Activated B cell treated with CpG ODN at 0.5 μM for 24 hours (primary cell): ENCODE results near the gene LCE3E. TPM values are rescaled to one million over a fixed set of nuclear protein-coding genes. Genes with fewer than 3 reads are reported as not detected.

ENCODE experiments used
- ATAC-seq: fragments of 200-7000 bp; cut with Tn5 transposase; one replicate; pipeline ENCODE4 v1.10.0; 2021; ENCODE audit warnings: low read depth, mild to moderate bottlenecking, moderate library complexity
- CTCF ChIA-PET: fragments of 350-600 bp; sonication (Branson Sonifier 250); formaldehyde crosslinking; loops from one replicate; lab custom pipeline; 2021; ENCODE audit warnings: antibody characterized with exemption; lab: Charles Lee
- POLR2A ChIA-PET: fragments of 350-600 bp; sonication (Branson Sonifier 250); formaldehyde crosslinking; loops from one replicate; lab custom pipeline; 2021; ENCODE audit warnings: antibody characterized with exemption; lab: Charles Lee
- DNase-seq: peaks from one replicate; pipeline ENCODE4 v3.0.0; 2022
- H3K27ac Mint-ChIP-seq: one replicate; pipeline ENCODE4 v1.8.0; 2020; ENCODE audit warnings: mixed read lengths
- H3K27me3 Mint-ChIP-seq: one replicate; pipeline ENCODE4 v1.8.0; 2021; ENCODE audit warnings: mixed read lengths
- H3K36me3 Mint-ChIP-seq: one replicate; pipeline ENCODE4 v1.8.0; 2021; ENCODE audit warnings: low read depth, mixed read lengths
- H3K4me1 Mint-ChIP-seq: one replicate; pipeline ENCODE4 v1.8.0; 2021; ENCODE audit warnings: mixed read lengths
- H3K4me3 Mint-ChIP-seq: one replicate; pipeline ENCODE4 v1.8.0; 2020; ENCODE audit warnings: mild to moderate bottlenecking, mixed read lengths
- H3K9me3 Mint-ChIP-seq: one replicate; pipeline ENCODE4 v1.8.0; 2020; ENCODE audit warnings: mixed read lengths
- CTCF ChIP-seq: fragments of 200-600 bp; IDR thresholded peaks from one replicate; pipeline ENCODE4 v1.8.0; 2022; ENCODE audit warnings: antibody characterized with exemption, mild to moderate bottlenecking
- intact Hi-C: fragments of 100-400 bp; cut with micrococcal nuclease; formaldehyde crosslinking; loops from one replicate; pipeline ENCODE4 v1.15.1; 2024
- total RNA-seq: library from RNA; stranded (reverse); gene quantifications from 2 replicates; pipeline ENCODE4 v1.2.3, GENCODE V29; 2022

Gene LCE3E
- total RNA-seq, 1 donor from 2014 or later: not detected

- DNase-seq: no peak
- intact Hi-C loops: no loop called here
- POLR2A ChIA-PET: no interaction called here
- no peak for ATAC-seq
- TF ChIP-seq CTCF: no peak
- Mint-ChIP-seq H3K4me3 (no peak overlapping the region), H3K36me3 (no peaks in the 10 kb centered on the region), H3K27ac (no peak overlapping the region), H3K4me1 (no peaks in the 10 kb centered on the region), H3K9me3 (no peaks in the 10 kb centered on the region), H3K27me3 (peaks cover 43% of the 10 kb centered on the region)
- CTCF ChIA-PET: no interaction called here
Measured at GRCh38 chr1:152516082-152516481, 50.5 kb downstream of the LCE3E start.

Other genes starting within 250 kb of the LCE3E start
- gene FLG, start 241.5 kb downstream of the LCE3E start, total RNA-seq: not detected in 2 replicates
- gene FLG2, start 206.8 kb downstream of the LCE3E start, total RNA-seq: not detected in 2 replicates
- not detected in 2 replicates for gene CRNN, start 152.5 kb downstream of the LCE3E start, total RNA-seq
- gene LCE5A, start 56.0 kb downstream of the LCE3E start, total RNA-seq: not detected in 2 replicates
- gene CRCT1, start 52.3 kb downstream of the LCE3E start, total RNA-seq: not detected in 2 replicates
- not detected in 2 replicates for gene LCE3D, start 13.7 kb upstream of the LCE3E start, total RNA-seq
- not detected in 2 replicates for gene LCE3C, start 33.5 kb upstream of the LCE3E start, total RNA-seq
- not detected in 2 replicates for gene LCE3B, start 47.0 kb upstream of the LCE3E start, total RNA-seq
- not detected in 2 replicates for gene LCE3A, start 56.3 kb upstream of the LCE3E start, total RNA-seq
- not detected in 2 replicates for gene LCE2D, start 96.6 kb upstream of the LCE3E start, total RNA-seq
- gene LCE2C, start 108.5 kb upstream of the LCE3E start, total RNA-seq: not detected in 2 replicates
- gene LCE2B, start 119.3 kb upstream of the LCE3E start, total RNA-seq: not detected in 2 replicates
- gene LCE2A, start 131.6 kb upstream of the LCE3E start, total RNA-seq: not detected in 2 replicates
- not detected in 2 replicates for gene LCE4A, start 141.4 kb upstream of the LCE3E start, total RNA-seq
- not detected in 2 replicates for gene KPRP, start 191.2 kb upstream of the LCE3E start, total RNA-seq
- gene LCE1F, start 208.4 kb upstream of the LCE3E start, total RNA-seq: not detected in 2 replicates
- not detected in 2 replicates for gene LCE1E, start 219.5 kb upstream of the LCE3E start, total RNA-seq
- gene LCE1D, start 229.9 kb upstream of the LCE3E start, total RNA-seq: not detected in 2 replicates
- not detected in 2 replicates for gene LCE1C, start 239.9 kb upstream of the LCE3E start, total RNA-seq
- gene LCE1B, start 245.2 kb upstream of the LCE3E start, total RNA-seq: not detected in 2 replicates